ENCODE data around the gene PER1. TPM values are rescaled to one million over a fixed set of nuclear protein-coding genes. Genes with fewer than 3 reads are reported as not detected.

Gene PER1
- total and polyA plus RNA-seq, 9 of the 15 experiments (the other 6 are each of a cell fraction or from before 2014, with no cell fraction given) = 0.13 to 26.0 (median 3.4) TPM

- TF ChIP-seq, protein P1, sequence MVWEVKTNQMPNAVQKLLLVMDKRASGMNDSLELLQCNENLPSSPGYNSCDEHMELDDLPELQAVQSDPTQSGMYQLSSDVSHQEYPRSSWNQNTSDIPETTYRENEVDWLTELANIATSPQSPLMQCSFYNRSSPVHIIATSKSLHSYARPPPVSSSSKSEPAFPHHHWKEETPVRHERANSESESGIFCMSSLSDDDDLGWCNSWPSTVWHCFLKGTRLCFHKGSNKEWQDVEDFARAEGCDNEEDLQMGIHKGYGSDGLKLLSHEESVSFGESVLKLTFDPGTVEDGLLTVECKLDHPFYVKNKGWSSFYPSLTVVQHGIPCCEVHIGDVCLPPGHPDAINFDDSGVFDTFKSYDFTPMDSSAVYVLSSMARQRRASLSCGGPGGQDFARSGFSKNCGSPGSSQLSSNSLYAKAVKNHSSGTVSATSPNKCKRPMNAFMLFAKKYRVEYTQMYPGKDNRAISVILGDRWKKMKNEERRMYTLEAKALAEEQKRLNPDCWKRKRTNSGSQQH (CRISPR knock-in tag; IDR thresholded peaks at IDR 0.05) = no peak
- TF ChIP-seq, protein P2, sequence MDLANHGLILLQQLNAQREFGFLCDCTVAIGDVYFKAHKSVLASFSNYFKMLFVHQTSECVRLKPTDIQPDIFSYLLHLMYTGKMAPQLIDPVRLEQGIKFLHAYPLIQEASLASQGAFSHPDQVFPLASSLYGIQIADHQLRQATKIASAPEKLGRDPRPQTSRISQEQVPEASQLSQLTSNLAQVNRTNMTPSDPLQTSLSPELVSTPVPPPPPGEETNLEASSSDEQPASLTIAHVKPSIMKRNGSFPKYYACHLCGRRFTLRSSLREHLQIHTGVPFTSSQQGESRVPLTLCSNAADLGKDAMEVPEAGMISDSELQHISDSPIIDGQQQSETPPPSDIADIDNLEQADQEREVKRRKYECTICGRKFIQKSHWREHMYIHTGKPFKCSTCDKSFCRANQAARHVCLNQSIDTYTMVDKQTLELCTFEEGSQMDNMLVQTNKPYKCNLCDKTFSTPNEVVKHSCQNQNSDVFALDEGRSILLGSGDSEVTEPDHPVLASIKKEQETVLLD (IDR thresholded peaks at IDR 0.05) = no peak
- TF ChIP-seq TAF9B (IDR thresholded peaks at IDR 0.05; ENCODE audit: partially characterized antibody) = peak; percentile 20
- TF ChIP-seq CBX2 (IDR thresholded peaks at IDR 0.05; ENCODE audit: insufficient read depth, low read length, poor library complexity, severe bottlenecking) = no peak
- TF ChIP-seq ERF (CRISPR knock-in tag; IDR thresholded peaks at IDR 0.05) = peak; percentile 71; the same call in 1 of the 2 replicates
- peak; percentile 57 for TF ChIP-seq ARID4B (CRISPR knock-in tag; IDR thresholded peaks at IDR 0.05)
- TF ChIP-seq CUX1 (CRISPR knock-in tag; IDR thresholded peaks at IDR 0.05) = no peak
- TF ChIP-seq ZNF280B (CRISPR knock-in tag; IDR thresholded peaks at IDR 0.05) = no peak
Observed at GRCh38 chr17:8138672-8139371, 13.4 kb downstream of the PER1 start (continued).

Measured in K562 (cell line).